MM.1S (cell line): ENCODE data around the gene PTPRD.
A peak's percentile ranks its signal among the peaks of the same experiment; 100 is the strongest.

Source experiments
- DNase-seq: peaks from one replicate; pipeline ENCODE4 v3.0.0-alpha.2; 2015
- H2AFZ ChIP-seq: fragments of 300-600 bp; sonication (generic); 2 replicates; pipeline ENCODE4 v1.6.0; 2016; ENCODE audit warnings: antibody characterized with exemption, low read length
- H3F3A ChIP-seq: fragments of 300-600 bp; sonication (generic); 2 replicates; pipeline ENCODE4 v1.6.1; 2016; ENCODE audit warnings: mild to moderate bottlenecking, antibody characterized with exemption, low read length, moderate library complexity, mixed read lengths; ENCODE audit not compliant: insufficient read depth
- H3K27ac ChIP-seq: fragments of 300-600 bp; sonication (generic); 2 replicates; pipeline ENCODE4 v1.5.1; 2016; ENCODE audit warnings: mild to moderate bottlenecking, low read length
- H3K27me3 ChIP-seq: fragments of 300-600 bp; sonication (generic); replicated peaks from 2 replicates; pipeline ENCODE4 v1.6.0; 2016; ENCODE audit warnings: low read length; ENCODE audit not compliant: insufficient read depth
- H3K36me3 ChIP-seq: fragments of 300-600 bp; sonication (generic); replicated peaks from 2 replicates; pipeline ENCODE4 v1.6.1; 2016; ENCODE audit warnings: mild to moderate bottlenecking, low read length, mixed read lengths; ENCODE audit not compliant: insufficient read depth
- H3K4me1 ChIP-seq: fragments of 300-600 bp; sonication (generic); 2 replicates; pipeline ENCODE4 v1.6.1; 2016; ENCODE audit warnings: low read length, mixed read lengths
- H3K4me2 ChIP-seq: fragments of 300-600 bp; sonication (generic); 2 replicates; pipeline ENCODE4 v1.6.0; 2016; ENCODE audit warnings: low read depth, low read length
- H3K4me3 ChIP-seq: fragments of 300-600 bp; sonication (generic); 2 replicates; pipeline ENCODE4 v1.5.1; 2016; ENCODE audit warnings: low read length, mixed read lengths
- H3K79me2 ChIP-seq: fragments of 300-600 bp; sonication (generic); 2 replicates; pipeline ENCODE4 v1.6.1; 2016; ENCODE audit warnings: mixed run types, low read length, mixed read lengths
- H3K9ac ChIP-seq: fragments of 300-600 bp; sonication (generic); 2 replicates; pipeline ENCODE4 v1.6.1; 2016; ENCODE audit warnings: low read length, mixed read lengths
- H3K9me2 ChIP-seq: fragments of 300-600 bp; sonication (generic); replicated peaks from 2 replicates; pipeline ENCODE4 v1.6.1; 2016; ENCODE audit warnings: mild to moderate bottlenecking, low read length, mixed read lengths; ENCODE audit not compliant: insufficient read depth
- H3K9me3 ChIP-seq: fragments of 300-600 bp; sonication (generic); replicated peaks from 2 replicates; pipeline ENCODE4 v1.6.1; 2016; ENCODE audit warnings: mild to moderate bottlenecking, low read length, mixed read lengths; ENCODE audit not compliant: insufficient read depth
- H4K20me1 ChIP-seq: fragments of 300-600 bp; sonication (generic); 2 replicates; pipeline ENCODE4 v1.6.1; 2016; ENCODE audit warnings: mild to moderate bottlenecking, low read length, moderate library complexity, mixed read lengths; ENCODE audit not compliant: insufficient read depth
- EZH2 ChIP-seq: fragments of 300-600 bp; sonication (generic); optimal IDR thresholded peaks from 2 replicates; pipeline ENCODE3; 2017; ENCODE audit warnings: low read depth, mild to moderate bottlenecking, antibody characterized with exemption, low read length, mixed read lengths
- EZH2phosphoT487 ChIP-seq: fragments of 300-600 bp; sonication (generic); IDR thresholded peaks from 2 replicates; pipeline ENCODE4 v1.6.1; 2018; ENCODE audit warnings: antibody characterized with exemption, low read length
- TF ChIP-seq, protein P1 (sequence below): fragments of 300-600 bp; sonication (generic); IDR thresholded peaks from 2 replicates; pipeline ENCODE4 v1.5.1; 2016; ENCODE audit warnings: antibody characterized with exemption, low read length, mixed read lengths

The PTPRD gene

DNA sequence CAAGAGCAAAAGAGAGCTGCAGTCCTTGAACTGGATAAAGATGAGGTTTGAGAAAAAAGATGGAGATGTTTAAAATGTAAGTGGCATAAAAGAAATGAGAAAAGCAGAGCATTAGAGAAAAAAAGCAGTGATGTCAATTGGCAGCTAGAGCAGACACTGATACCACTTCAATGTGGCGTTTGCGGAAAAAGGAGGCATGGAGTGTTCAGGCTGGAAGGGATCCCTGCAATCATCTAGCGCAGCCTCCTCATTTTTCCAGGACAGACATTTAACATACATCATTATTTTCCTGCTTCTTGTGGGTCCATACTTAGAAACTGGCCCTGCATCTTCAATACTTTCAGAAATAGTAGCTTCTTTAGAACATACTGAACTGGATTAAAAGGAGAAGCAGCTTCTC lies 563.8 kb downstream of the PTPRD start:
- TF ChIP-seq, protein P1, sequence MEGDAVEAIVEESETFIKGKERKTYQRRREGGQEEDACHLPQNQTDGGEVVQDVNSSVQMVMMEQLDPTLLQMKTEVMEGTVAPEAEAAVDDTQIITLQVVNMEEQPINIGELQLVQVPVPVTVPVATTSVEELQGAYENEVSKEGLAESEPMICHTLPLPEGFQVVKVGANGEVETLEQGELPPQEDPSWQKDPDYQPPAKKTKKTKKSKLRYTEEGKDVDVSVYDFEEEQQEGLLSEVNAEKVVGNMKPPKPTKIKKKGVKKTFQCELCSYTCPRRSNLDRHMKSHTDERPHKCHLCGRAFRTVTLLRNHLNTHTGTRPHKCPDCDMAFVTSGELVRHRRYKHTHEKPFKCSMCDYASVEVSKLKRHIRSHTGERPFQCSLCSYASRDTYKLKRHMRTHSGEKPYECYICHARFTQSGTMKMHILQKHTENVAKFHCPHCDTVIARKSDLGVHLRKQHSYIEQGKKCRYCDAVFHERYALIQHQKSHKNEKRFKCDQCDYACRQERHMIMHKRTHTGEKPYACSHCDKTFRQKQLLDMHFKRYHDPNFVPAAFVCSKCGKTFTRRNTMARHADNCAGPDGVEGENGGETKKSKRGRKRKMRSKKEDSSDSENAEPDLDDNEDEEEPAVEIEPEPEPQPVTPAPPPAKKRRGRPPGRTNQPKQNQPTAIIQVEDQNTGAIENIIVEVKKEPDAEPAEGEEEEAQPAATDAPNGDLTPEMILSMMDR: no peak
- no peak for TF ChIP-seq EZH2
- no peak for TF ChIP-seq EZH2phosphoT487
- DNase-seq: no peak
- no peak overlapping the region for H3K4me3 ChIP-seq
- no peaks in the 10 kb centered on the region for H3K79me2 ChIP-seq
- H4K20me1 ChIP-seq: no peaks in the 10 kb centered on the region
- no peak overlapping the region for H3K4me2 ChIP-seq
- no peaks in the 10 kb centered on the region for H3K4me1 ChIP-seq
- H3K27me3 ChIP-seq: no peaks in the 10 kb centered on the region
- H3K9me2 ChIP-seq: no peaks in the 10 kb centered on the region
- H3K27ac ChIP-seq: no peak overlapping the region
- H3F3A ChIP-seq: no peaks in the 10 kb centered on the region
- H3K36me3 ChIP-seq: no peaks in the 10 kb centered on the region
- H3K9me3 ChIP-seq: no peaks in the 10 kb centered on the region
- no peak overlapping the region for H3K9ac ChIP-seq
- no peak overlapping the region for H2AFZ ChIP-seq

- H3K4me3 ChIP-seq: no peak overlapping the region
- TF ChIP-seq, protein P1: no peak
- TF ChIP-seq EZH2 (no peak), EZH2phosphoT487 (no peak)
- H2AFZ ChIP-seq: no peak overlapping the region
- no peak overlapping the region for H3K27ac ChIP-seq
- no peaks in the 10 kb centered on the region for H3F3A ChIP-seq
- H3K36me3 ChIP-seq: no peaks in the 10 kb centered on the region
- no peaks in the 10 kb centered on the region for H3K4me1 ChIP-seq
- H4K20me1 ChIP-seq: no peaks in the 10 kb centered on the region
- no peaks in the 10 kb centered on the region for H3K27me3 ChIP-seq
- no peak overlapping the region for H3K9ac ChIP-seq
- H3K9me3 ChIP-seq: no peaks in the 10 kb centered on the region
- peak; percentile 18 for DNase-seq
- H3K9me2 ChIP-seq: no peaks in the 10 kb centered on the region
- no peaks in the 10 kb centered on the region for H3K79me2 ChIP-seq
- no peak overlapping the region for H3K4me2 ChIP-seq
These were observed 567.2 kb downstream of the PTPRD start for GRCh38 chr9:10045598-10045997.

- no peaks in the 10 kb centered on the region for H3K36me3 ChIP-seq
- H3K9me2 ChIP-seq: no peaks in the 10 kb centered on the region
- H3K4me1 ChIP-seq: no peaks in the 10 kb centered on the region
- no peaks in the 10 kb centered on the region for H3F3A ChIP-seq
- H3K9ac ChIP-seq: no peak overlapping the region
- H3K9me3 ChIP-seq: no peaks in the 10 kb centered on the region
- TF ChIP-seq EZH2 (no peak), EZH2phosphoT487 (no peak)
- TF ChIP-seq, protein P1: no peak
- H3K27me3 ChIP-seq: no peaks in the 10 kb centered on the region
- no peak for DNase-seq
- no peak overlapping the region for H3K27ac ChIP-seq
- no peak overlapping the region for H2AFZ ChIP-seq
- H3K4me3 ChIP-seq: no peak overlapping the region
- H4K20me1 ChIP-seq: no peaks in the 10 kb centered on the region
- H3K4me2 ChIP-seq: no peak overlapping the region
- no peaks in the 10 kb centered on the region for H3K79me2 ChIP-seq
These were observed 571.0 kb downstream of the PTPRD start for GRCh38 chr9:10041726-10042229.
